ENCODE measurements around the gene DOCK11.

DOCK11 gene

DNA sequence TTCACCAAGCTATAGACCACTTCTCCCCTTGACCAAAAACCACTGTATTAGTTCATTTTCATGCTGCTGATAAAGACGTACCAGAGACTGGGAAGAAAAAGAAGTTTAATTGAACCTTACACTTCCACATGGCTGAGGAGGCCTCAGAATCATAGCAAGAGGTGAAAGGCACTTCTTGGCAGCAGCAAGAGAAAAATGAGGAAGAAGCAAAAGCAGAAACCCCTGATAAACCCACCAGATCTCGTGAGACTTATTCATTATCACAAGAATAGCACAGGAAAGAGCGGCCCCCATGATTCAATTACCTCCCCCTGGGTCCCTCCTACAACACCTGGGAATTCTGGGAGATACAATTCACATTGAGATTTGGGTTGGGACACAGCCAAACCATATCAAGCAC lies 97.8 kb downstream of the DOCK11 start:
- TF ChIP-seq CTCF (IDR thresholded peaks at IDR 0.05; ENCODE audit: low read depth, low read length), result no peak
- DNase-seq (ENCODE audit: extremely low read depth, low read depth), result no peak

DNA sequence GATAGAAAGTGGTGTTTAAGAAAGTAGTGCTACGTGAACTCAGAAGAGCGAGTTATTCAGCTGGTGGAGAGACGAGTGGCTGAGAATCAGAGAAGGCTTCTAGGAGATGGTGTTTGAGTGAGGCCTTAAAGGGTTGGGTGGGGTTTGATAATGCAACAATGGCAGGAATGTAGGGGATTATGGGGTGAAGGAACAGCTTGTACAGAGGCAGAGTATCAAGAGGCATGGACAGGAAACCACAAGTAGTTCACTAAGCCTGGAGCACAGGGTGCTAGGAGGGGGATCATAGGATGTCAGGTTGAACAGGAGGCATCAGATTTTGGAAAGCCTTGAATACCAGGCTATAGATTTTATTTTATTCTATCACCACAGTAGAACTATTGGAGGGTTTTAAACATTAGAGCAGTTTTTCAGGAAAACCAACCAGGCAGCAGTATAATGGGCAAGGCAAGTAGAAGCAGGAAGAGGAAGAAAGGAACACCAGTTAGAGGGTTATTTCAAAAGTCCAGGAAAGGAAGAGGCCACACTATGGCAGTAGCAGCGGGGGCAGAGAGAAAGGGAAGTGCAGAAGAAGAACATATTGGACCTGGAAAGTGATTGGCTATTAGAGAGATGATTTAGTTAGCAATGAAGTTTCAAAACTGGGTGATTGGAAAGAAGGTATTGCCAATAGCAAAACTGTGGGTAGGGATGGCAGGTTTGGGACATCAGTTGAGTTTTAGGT lies 99.2 kb downstream of the DOCK11 start:
- no peak for TF ChIP-seq CTCF (IDR thresholded peaks at IDR 0.05; ENCODE audit: low read depth, low read length)
- no peak for DNase-seq (ENCODE audit: extremely low read depth, low read depth)

GRCh38 chrX:118595501-118596042 lies 100.0 kb downstream of the DOCK11 start:
- TF ChIP-seq CTCF (IDR thresholded peaks at IDR 0.05; ENCODE audit: low read depth, low read length), result no peak
- no peak for DNase-seq (ENCODE audit: extremely low read depth, low read depth)

GRCh38 chrX:118596390-118596789 lies 100.8 kb downstream of the DOCK11 start:
- TF ChIP-seq CTCF (IDR thresholded peaks at IDR 0.05; ENCODE audit: low read depth, low read length), result no peak
- no peak for DNase-seq (ENCODE audit: extremely low read depth, low read depth)

- peak; percentile 16 for DNase-seq (ENCODE audit: extremely low read depth, low read depth)
- peak; percentile 90 for TF ChIP-seq CTCF (IDR thresholded peaks at IDR 0.05; ENCODE audit: low read depth, low read length)
Observed at GRCh38 chrX:118603981-118604380, 108.4 kb downstream of the DOCK11 start.

- TF ChIP-seq CTCF (IDR thresholded peaks at IDR 0.05; ENCODE audit: low read depth, low read length), result no peak
- no peak for DNase-seq (ENCODE audit: extremely low read depth, low read depth)
Observed at GRCh38 chrX:118612290-118612689, 116.7 kb downstream of the DOCK11 start.

DNA sequence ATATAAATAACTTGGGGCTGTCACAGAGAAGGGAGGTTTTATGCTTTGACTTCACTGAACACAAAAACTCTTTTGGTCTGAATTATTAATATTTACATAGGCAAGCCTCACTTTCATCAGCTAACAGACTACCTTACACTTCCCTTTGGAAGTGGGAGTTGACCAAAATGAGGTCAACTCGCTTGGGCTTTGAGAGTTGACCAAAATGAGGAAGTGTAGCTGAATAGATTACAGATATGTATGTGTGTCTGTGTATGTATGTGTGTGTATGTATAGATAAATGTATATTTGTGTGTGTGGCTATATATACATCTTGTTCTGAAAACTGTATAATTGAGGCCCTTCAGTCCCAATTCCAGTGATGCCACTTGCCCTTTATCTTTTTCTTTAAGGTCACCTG lies 118.5 kb downstream of the DOCK11 start:
- TF ChIP-seq CTCF (IDR thresholded peaks at IDR 0.05; ENCODE audit: low read depth, low read length), result no peak
- no peak for DNase-seq (ENCODE audit: extremely low read depth, low read depth)

All from AG09319 (cell line).